PC-9 (cell line): ENCODE measurements around the gene PIK3C2G. TPM values are rescaled to one million over a fixed set of nuclear protein-coding genes. Genes with fewer than 3 reads are reported as not detected.

ENCODE experiments used
- BruUV-seq: library from RNA; stranded (reverse); fragments of 400-500 nt; replicated peaks from 2 replicates; lab custom pipeline; 2021; lab: Mats Ljungman, UMichigan
- CTCF ChIA-PET: fragments of 300-600 bp; sonication (Branson Sonifier 250); formaldehyde crosslinking; loops from one replicate; lab custom pipeline; 2022; ENCODE audit warnings: antibody characterized with exemption; lab: Charles Lee
- POLR2A ChIA-PET: fragments of 300-600 bp; sonication (Branson Sonifier 250); formaldehyde crosslinking; loops from one replicate; lab custom pipeline; 2022; ENCODE audit warnings: antibody characterized with exemption; ENCODE audit not compliant: unreplicated experiment; lab: Charles Lee
- DNase-seq, 2 experiments: peaks; one replicate each; pipeline versions ENCODE4 v3.0.0 to v3.0.0-alpha.2; 2015 to 2022; ENCODE audit warnings: mixed read lengths in 1 of 2
- H2AFZ ChIP-seq: fragments of 200-600 bp; sonication (generic); 2 replicates; pipeline ENCODE4 v1.8.1; 2017; ENCODE audit warnings: antibody characterized with exemption
- H3F3A ChIP-seq: fragments of 200-600 bp; sonication (generic); 2 replicates; pipeline ENCODE4 v1.8.1; 2017; ENCODE audit warnings: antibody characterized with exemption, mild to moderate bottlenecking, low read depth; ENCODE audit not compliant: insufficient read depth
- H3K27ac ChIP-seq: fragments of 200-600 bp; sonication (generic); 2 replicates; pipeline ENCODE4 v1.6.1; 2016; ENCODE audit warnings: mixed run types
- H3K27me3 ChIP-seq: fragments of 200-600 bp; sonication (generic); 2 replicates; pipeline ENCODE4 v1.6.1; 2016; ENCODE audit warnings: low read depth, mixed run types; ENCODE audit not compliant: insufficient read depth
- H3K36me3 ChIP-seq: fragments of 200-600 bp; sonication (generic); 2 replicates; pipeline ENCODE4 v1.6.1; 2016; ENCODE audit warnings: low read depth, mixed run types
- H3K4me1 ChIP-seq: fragments of 200-600 bp; sonication (generic); replicated peaks from 2 replicates; pipeline ENCODE4 v1.6.1; 2016; ENCODE audit warnings: mixed run types; ENCODE audit not compliant: insufficient read depth
- H3K4me2 ChIP-seq: fragments of 200-600 bp; sonication (generic); 2 replicates; pipeline ENCODE4 v1.6.1; 2017; ENCODE audit warnings: mixed run types
- H3K4me3 ChIP-seq: fragments of 200-600 bp; sonication (generic); 2 replicates; pipeline ENCODE4 v1.6.1; 2016; ENCODE audit warnings: mixed run types
- H3K79me2 ChIP-seq: fragments of 200-600 bp; sonication (generic); 2 replicates; pipeline ENCODE4 v1.6.1; 2017; ENCODE audit warnings: low read depth, mixed run types
- H3K9me2 ChIP-seq: fragments of 200-600 bp; sonication (generic); 2 replicates; pipeline ENCODE4 v1.8.1; 2017; ENCODE audit warnings: mild to moderate bottlenecking; ENCODE audit not compliant: insufficient read depth
- H3K9me3 ChIP-seq: fragments of 200-600 bp; sonication (generic); 2 replicates; pipeline ENCODE4 v1.8.1; 2016; ENCODE audit warnings: low read depth; ENCODE audit not compliant: insufficient read depth
- H4K20me1 ChIP-seq: fragments of 200-600 bp; sonication (generic); 2 replicates; pipeline ENCODE4 v1.8.1; 2017; ENCODE audit not compliant: insufficient read depth
- EZH2 ChIP-seq: fragments of 200-600 bp; sonication (generic); IDR thresholded peaks from 2 replicates; pipeline ENCODE4 v1.8.0; 2017; ENCODE audit warnings: antibody characterized with exemption, low read depth
- intact Hi-C: fragments of 100-400 bp; cut with micrococcal nuclease; formaldehyde crosslinking; loops from one replicate; pipeline ENCODE4 v1.10.0; 2022; ENCODE audit not compliant: unreplicated experiment
- total RNA-seq: library from RNA; stranded (reverse); gene quantifications from 2 replicates; pipeline ENCODE4 v1.2.3, GENCODE V29; 2021
- TF ChIP-seq, protein P1 (sequence below): fragments of 200-600 bp; sonication (generic); conservative IDR thresholded peaks from 2 replicates; pipeline ENCODE4 v1.6.1; 2017; ENCODE audit warnings: mixed run types, antibody characterized with exemption, mild to moderate bottlenecking, moderate library complexity

PIK3C2G gene
- total RNA-seq, 1 experiment from 2014 or later: 1.4 TPM

DNA sequence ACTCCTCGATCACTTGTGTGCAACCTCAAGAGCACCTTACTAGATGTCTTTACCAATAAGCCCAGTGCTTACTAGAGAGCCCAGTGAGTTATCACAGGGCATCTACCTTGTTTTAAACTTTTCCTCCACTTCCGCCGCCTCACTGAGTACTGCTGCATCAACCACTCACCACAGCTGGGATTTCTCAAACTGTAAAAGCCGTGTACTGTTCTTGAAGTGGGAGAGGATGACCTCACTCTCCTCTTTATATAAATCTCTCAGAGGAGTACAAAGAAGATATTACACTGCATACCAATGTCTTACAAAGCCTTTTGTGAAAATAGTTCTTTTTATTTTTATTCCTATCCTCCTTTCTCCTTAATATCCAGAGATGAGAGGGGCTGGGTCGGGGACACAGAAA lies 382.4 kb downstream of the PIK3C2G start:
- CTCF ChIA-PET: no interaction called here
- no peak overlapping the region for H2AFZ ChIP-seq
- H4K20me1 ChIP-seq: no peaks in the 10 kb centered on the region
- no peaks in the 10 kb centered on the region for H3K4me1 ChIP-seq
- TF ChIP-seq EZH2: no peak
- H3K4me3 ChIP-seq: no peak overlapping the region
- H3K9me3 ChIP-seq: no peaks in the 10 kb centered on the region
- no peaks in the 10 kb centered on the region for H3K27me3 ChIP-seq
- no peak overlapping the region for H3K4me2 ChIP-seq
- no TSS peak for BruUV-seq
- no peak for DNase-seq
- H3K79me2 ChIP-seq: no peaks in the 10 kb centered on the region
- POLR2A ChIA-PET: no interaction called here
- H3F3A ChIP-seq: no peaks in the 10 kb centered on the region
- no peaks in the 10 kb centered on the region for H3K36me3 ChIP-seq
- no peaks in the 10 kb centered on the region for H3K9me2 ChIP-seq
- H3K27ac ChIP-seq: no peak overlapping the region
- intact Hi-C loops: no loop called here

DNA sequence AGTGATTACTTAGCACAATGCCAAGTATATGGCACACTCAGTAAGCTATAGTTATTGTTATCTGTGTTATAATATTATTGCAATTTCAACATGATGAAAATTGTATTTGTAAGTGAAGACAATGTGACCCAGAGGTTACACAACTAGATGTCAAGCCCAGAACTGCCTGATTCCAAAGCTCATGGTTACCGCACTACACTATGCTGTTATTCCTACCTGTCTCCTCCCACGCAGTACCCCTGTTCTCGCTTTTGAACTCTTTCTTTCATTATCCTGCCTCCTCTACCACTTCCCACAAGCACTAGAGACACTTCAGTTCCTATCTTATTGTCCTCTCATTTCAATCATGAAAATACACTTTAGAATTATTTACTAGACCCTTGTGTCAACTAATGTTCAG lies 383.2 kb downstream of the PIK3C2G start:
- TF ChIP-seq EZH2: no peak
- TF ChIP-seq, protein P1, sequence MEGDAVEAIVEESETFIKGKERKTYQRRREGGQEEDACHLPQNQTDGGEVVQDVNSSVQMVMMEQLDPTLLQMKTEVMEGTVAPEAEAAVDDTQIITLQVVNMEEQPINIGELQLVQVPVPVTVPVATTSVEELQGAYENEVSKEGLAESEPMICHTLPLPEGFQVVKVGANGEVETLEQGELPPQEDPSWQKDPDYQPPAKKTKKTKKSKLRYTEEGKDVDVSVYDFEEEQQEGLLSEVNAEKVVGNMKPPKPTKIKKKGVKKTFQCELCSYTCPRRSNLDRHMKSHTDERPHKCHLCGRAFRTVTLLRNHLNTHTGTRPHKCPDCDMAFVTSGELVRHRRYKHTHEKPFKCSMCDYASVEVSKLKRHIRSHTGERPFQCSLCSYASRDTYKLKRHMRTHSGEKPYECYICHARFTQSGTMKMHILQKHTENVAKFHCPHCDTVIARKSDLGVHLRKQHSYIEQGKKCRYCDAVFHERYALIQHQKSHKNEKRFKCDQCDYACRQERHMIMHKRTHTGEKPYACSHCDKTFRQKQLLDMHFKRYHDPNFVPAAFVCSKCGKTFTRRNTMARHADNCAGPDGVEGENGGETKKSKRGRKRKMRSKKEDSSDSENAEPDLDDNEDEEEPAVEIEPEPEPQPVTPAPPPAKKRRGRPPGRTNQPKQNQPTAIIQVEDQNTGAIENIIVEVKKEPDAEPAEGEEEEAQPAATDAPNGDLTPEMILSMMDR: no peak
- Histone ChIP-seq H3K27me3 (no peaks in the 10 kb centered on the region), H3K4me3 (no peak overlapping the region), H3K4me2 (no peak overlapping the region), H3K27ac (no peak overlapping the region), H3K9me2 (no peaks in the 10 kb centered on the region), H2AFZ (no peak overlapping the region), H3K4me1 (no peaks in the 10 kb centered on the region), H3K36me3 (no peaks in the 10 kb centered on the region), H3K9me3 (no peaks in the 10 kb centered on the region), H3K79me2 (no peaks in the 10 kb centered on the region), H3F3A (no peaks in the 10 kb centered on the region), H4K20me1 (no peaks in the 10 kb centered on the region)
- ChIA-PET CTCF (no interaction called here), POLR2A (interaction anchor here (0.6 kb wide), 1 partner anchor 9 kb away, joined by 3 read pairs; no protein-coding TSS in a partner anchor)
- intact Hi-C loops: no loop called here
- BruUV-seq: no TSS peak
- DNase-seq: no peak

DNA sequence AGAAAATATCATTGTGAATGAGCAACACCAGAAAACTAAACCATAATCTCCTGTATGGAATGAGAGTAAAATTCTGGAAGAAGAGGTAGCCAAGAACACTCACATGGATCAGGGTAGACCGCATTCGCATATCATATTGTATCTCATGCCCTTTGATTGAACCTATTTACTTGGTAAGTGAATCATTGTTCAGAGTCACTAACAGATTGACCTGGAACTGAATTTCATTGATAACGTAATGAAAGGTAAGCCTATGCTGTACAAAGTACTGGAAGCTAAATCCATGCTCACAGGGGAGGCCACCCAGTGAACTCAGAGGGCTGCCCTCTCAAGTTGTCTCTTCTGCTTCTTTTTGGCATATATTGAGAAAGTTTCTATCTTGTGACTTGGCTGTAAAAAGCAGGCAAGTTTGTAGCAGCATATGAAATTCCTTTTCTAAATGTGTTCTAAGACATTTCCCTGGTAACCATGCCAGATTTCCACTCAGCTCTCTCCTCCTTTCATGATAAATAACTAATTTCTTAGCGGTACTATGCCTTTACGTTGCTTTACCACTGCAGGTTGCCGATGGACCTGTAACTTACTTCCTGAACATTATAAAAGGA lies 385.1 kb downstream of the PIK3C2G start:
- Histone ChIP-seq H4K20me1 (no peaks in the 10 kb centered on the region), H3K36me3 (no peaks in the 10 kb centered on the region), H3K9me3 (no peaks in the 10 kb centered on the region), H3K9me2 (no peaks in the 10 kb centered on the region), H3K4me2 (no peak overlapping the region), H3K4me3 (no peak overlapping the region), H3K27me3 (no peaks in the 10 kb centered on the region), H3K79me2 (no peaks in the 10 kb centered on the region), H3K27ac (no peak overlapping the region), H3F3A (no peaks in the 10 kb centered on the region), H2AFZ (no peak overlapping the region), H3K4me1 (no peaks in the 10 kb centered on the region)
- intact Hi-C loops: no loop called here
- TF ChIP-seq EZH2: no peak
- TF ChIP-seq, protein P1: no peak
- no peak for DNase-seq
- POLR2A ChIA-PET: no interaction called here
- no TSS peak for BruUV-seq
- CTCF ChIA-PET: no interaction called here

DNA sequence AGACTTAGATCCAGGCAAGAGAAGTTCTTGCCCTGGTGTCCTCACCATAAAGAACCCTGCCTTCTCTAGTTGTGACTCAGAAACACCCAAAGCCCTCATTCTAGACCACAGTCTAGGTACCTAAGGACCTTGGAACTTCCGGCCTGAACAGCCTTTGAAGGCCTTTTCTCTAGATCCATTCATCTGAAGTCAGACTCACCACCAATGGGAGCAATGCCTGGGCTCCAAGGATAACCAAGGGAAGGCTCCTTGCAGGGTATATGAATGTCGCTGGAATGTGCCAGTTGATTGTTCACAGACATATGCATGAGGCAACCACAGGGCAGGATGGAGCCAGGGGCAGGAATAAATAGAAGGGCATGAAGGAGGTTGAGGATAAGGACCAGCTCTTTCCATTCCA lies 390.2 kb downstream of the PIK3C2G start:
- H3K27me3 ChIP-seq: no peaks in the 10 kb centered on the region
- intact Hi-C loops: no loop called here
- H3K9me3 ChIP-seq: no peaks in the 10 kb centered on the region
- no peaks in the 10 kb centered on the region for H3K79me2 ChIP-seq
- BruUV-seq: no TSS peak
- H3K4me3 ChIP-seq: no peak overlapping the region
- ChIA-PET POLR2A (no interaction called here), CTCF (no interaction called here)
- no peak overlapping the region for H3K27ac ChIP-seq
- TF ChIP-seq, protein P1: no peak
- no peak for TF ChIP-seq EZH2
- no peak overlapping the region for H2AFZ ChIP-seq
- no peak for DNase-seq
- H3K4me2 ChIP-seq: no peak overlapping the region
- H3K9me2 ChIP-seq: no peaks in the 10 kb centered on the region
- H3F3A ChIP-seq: no peaks in the 10 kb centered on the region
- no peaks in the 10 kb centered on the region for H4K20me1 ChIP-seq
- H3K4me1 ChIP-seq: no peaks in the 10 kb centered on the region
- H3K36me3 ChIP-seq: no peaks in the 10 kb centered on the region
